22Rv1 (cell line): ENCODE data around the gene EHMT1.

Experiments
- H3K27ac ChIP-seq: fragments of 450-650 bp; 2 replicates; pipeline ENCODE4 v1.5.1; 2017
- CTCF ChIP-seq: fragments of 450-650 bp; IDR thresholded peaks from 2 replicates; pipeline ENCODE4 v1.5.1; 2017; ENCODE audit warnings: mild to moderate bottlenecking
- ZFX ChIP-seq: fragments of 450-650 bp; IDR thresholded peaks from 2 replicates; pipeline ENCODE4 v1.6.1; 2017; ENCODE audit warnings: antibody characterized with exemption, borderline replicate concordance

EHMT1 gene

DNA sequence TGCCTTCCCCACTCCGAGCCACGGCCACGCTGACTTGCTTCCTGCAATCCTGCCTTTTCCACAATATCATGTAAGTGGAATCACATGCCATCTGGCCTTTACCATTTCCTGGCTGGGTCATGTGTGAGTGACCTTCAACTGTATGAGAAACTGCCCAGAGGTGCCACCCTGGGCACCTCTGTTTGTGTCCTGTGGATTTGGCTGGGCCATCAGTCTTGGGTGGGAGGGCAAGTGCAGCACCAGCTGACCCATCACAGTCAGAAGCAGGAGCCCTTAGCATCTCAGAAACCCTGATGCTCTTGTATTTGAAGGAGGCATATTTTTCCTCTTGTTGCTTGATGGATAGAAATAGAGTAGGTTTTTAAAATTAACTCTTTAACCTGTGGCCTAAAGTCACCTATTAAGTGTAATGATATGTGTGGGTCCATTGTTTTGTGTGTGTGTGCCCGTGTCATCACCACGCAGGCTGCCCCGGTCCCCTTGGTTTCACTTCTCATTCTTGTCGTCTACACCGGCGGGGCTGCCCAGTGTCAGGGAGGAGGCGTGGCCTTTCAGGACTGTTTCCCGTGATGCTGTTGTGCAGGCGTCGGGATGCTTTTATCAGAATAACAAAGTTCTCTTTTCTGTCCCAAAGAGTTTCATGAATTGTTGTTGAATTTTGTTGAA, 206.7 kb downstream of the EHMT1 start:
- H3K27ac ChIP-seq: no peak overlapping the region
- TF ChIP-seq ZFX (no peak), CTCF (no peak)

DNA sequence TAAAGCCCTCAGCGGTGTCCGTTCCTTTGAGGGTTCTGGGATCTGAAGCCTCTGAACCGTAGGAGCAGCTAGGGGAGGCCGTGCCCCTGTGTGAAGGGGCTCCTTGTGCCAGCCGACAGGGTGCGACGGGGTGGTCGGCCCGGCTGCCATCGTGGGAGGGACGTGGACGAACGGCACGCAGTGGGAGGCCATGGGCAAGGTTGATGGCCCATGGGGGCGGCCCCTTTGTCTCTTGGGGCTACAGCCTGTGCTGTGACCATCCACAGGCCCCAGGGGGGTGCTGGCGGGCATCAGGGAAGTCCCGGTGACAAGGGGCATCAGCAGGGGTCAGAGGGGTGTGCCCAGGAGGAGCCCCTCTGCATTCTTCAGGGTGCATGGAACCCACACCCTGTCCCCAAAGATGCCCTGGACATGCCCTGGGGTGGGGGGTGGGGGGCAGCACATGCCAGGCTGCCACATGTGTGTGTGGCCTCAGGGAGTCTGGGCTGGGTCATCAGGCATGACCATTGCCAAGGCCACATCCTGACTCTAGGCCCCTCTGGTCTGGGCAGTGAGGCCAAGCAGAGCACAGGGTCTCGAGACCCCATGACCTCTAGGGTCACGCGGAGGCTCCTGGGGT, 209.2 kb downstream of the EHMT1 start:
- no peak for TF ChIP-seq CTCF
- no peak for TF ChIP-seq ZFX

DNA sequence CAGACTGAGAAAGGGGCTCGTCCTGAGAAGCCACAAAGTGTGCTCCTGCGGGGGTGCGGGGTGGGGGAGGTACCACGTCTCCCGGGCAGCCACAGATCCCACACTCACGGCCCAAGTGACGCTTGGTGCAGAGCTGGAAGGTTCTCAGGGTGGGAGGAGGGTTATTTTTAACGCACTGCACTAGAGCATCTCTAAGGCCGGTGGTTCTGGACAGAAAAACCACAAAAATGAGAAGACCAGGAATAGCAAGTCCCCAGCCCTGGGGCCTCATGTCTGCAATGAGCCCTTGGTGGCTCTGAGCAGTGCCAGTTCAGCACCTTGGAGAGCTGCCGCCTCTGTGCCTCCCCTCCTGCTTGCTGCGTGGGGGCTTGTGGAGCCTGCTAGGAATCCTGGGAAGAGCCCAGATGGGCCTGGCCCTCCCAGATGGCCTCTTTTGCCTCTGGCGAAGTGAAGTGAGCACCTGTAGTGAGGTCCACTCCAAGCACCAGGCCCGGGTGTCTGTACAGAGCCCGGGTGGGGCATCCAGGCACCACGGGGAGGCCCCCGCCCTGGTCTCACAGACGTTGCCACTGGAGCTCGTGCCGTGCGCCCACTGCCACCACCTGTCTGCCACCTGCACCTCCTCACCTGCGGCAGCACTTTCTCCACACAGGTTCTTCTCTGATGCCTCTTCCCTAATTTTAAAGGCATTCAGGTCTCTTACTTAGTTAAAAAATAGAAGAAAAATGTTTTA, 209.9 kb downstream of the EHMT1 start:
- TF ChIP-seq ZFX (no peak), CTCF (no peak)
- H3K27ac ChIP-seq: no peak overlapping the region

More for the DNA sequence above, 209.2 kb downstream of the EHMT1 start:
- H3K27ac ChIP-seq: no peak overlapping the region

DNA sequence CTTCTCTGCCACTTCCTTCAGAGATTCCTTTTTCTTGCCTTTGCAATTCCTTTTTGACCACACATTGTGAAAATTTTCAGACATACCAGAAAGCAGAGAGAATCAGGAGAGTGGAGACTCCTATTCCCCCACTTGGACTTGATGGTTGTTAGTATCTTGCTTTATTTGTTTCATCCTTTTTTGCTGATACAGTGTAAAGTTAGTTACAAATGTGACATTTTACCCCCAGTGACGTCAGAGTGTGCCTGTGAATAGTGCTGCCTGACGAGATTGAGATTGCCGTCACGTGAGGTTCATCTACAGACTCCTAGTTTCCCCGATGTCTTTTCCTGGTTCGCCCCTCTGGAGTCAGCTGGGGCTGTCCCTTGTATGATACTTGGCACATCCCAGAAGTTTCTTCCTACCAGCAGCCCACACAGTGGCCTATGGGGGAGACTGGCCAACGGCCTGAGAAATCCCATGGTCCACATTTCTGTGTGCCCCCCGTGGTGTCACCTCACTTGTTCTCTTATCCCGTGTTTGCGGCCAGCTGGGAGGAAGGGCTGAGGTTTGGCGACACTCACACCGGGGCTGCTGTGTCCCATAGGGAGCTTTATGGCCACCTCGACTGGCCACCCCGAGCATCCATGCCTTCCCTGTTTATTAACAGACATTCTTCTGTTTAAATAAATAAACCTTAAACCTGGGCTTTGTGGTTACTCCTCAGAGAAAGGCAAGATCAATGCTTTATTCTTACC, 210.6 kb downstream of the EHMT1 start:
- no peak overlapping the region for H3K27ac ChIP-seq
- TF ChIP-seq ZFX (no peak), CTCF (no peak)

- no peak overlapping the region for H3K27ac ChIP-seq
- no peak for TF ChIP-seq CTCF
- TF ChIP-seq ZFX: no peak
These were observed 213.4 kb downstream of the EHMT1 start for GRCh38 chr9:137832191-137832700.

- TF ChIP-seq ZFX (no peak), CTCF (no peak)
- H3K27ac ChIP-seq: no peak overlapping the region
These were observed 214.2 kb downstream of the EHMT1 start for GRCh38 chr9:137832830-137833590.
